ENCODE data around the gene TP53I13.
A peak's percentile ranks its signal among the peaks of the same experiment; 100 is the strongest.

Gene TP53I13

GRCh38 chr17:29592850-29593551, 24.5 kb downstream of the TP53I13 start, which contains the start of gene ANKRD13B:
TSS of gene ANKRD13B (plus strand) at chr17:29593132. CDS start at chr17:29593622, 490 bp downstream.
- no peaks in the 10 kb centered on the region for H3K9me3 ChIP-seq (ENCODE audit: low read length)
- H3K79me2 ChIP-seq (ENCODE audit: insufficient read depth, low read length), result peaks cover under 1% of the 10 kb centered on the region; the same call in 1 of the 2 replicates
- H3K36me3 ChIP-seq (ENCODE audit: insufficient read depth, low read length), result no peaks in the 10 kb centered on the region
- peak within 1 kb of the TSS; percentile 85 for H3K4me3 ChIP-seq (ENCODE audit: low read depth, low read length, poor library complexity, severe bottlenecking)
- peak within 1 kb of the TSS; percentile 99 for H3K4me2 ChIP-seq (ENCODE audit: low read length)
- no peaks in the 10 kb centered on the region for H3F3A ChIP-seq (ENCODE audit: insufficient read depth, low read length)
- H2AFZ ChIP-seq (ENCODE audit: low read length), result no peak within 1 kb of the TSS
- no peaks in the 10 kb centered on the region for H3K27me3 ChIP-seq (ENCODE audit: insufficient read depth, low read length)
- peak within 1 kb of the TSS; percentile 64 for H3K27ac ChIP-seq (ENCODE audit: low read depth, low read length, poor library complexity, severe bottlenecking)
- no peaks in the 10 kb centered on the region for H4K20me1 ChIP-seq (ENCODE audit: insufficient read depth, low read length)
- no peaks in the 10 kb centered on the region for H3K9me2 ChIP-seq (ENCODE audit: low read depth, low read length)
- peak within 1 kb of the TSS; percentile 65 for H3K9ac ChIP-seq (ENCODE audit: low read length)
- peaks cover 48% of the 10 kb centered on the region for H3K4me1 ChIP-seq (ENCODE audit: insufficient read depth, low read length, severe bottlenecking)
- no peak for TF ChIP-seq EZH2 (IDR thresholded peaks at IDR 0.05; ENCODE audit: borderline replicate concordance, low read length)
- TF ChIP-seq, protein P1, sequence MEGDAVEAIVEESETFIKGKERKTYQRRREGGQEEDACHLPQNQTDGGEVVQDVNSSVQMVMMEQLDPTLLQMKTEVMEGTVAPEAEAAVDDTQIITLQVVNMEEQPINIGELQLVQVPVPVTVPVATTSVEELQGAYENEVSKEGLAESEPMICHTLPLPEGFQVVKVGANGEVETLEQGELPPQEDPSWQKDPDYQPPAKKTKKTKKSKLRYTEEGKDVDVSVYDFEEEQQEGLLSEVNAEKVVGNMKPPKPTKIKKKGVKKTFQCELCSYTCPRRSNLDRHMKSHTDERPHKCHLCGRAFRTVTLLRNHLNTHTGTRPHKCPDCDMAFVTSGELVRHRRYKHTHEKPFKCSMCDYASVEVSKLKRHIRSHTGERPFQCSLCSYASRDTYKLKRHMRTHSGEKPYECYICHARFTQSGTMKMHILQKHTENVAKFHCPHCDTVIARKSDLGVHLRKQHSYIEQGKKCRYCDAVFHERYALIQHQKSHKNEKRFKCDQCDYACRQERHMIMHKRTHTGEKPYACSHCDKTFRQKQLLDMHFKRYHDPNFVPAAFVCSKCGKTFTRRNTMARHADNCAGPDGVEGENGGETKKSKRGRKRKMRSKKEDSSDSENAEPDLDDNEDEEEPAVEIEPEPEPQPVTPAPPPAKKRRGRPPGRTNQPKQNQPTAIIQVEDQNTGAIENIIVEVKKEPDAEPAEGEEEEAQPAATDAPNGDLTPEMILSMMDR (IDR thresholded peaks at IDR 0.05; ENCODE audit: low read length), result no peak

DNA sequence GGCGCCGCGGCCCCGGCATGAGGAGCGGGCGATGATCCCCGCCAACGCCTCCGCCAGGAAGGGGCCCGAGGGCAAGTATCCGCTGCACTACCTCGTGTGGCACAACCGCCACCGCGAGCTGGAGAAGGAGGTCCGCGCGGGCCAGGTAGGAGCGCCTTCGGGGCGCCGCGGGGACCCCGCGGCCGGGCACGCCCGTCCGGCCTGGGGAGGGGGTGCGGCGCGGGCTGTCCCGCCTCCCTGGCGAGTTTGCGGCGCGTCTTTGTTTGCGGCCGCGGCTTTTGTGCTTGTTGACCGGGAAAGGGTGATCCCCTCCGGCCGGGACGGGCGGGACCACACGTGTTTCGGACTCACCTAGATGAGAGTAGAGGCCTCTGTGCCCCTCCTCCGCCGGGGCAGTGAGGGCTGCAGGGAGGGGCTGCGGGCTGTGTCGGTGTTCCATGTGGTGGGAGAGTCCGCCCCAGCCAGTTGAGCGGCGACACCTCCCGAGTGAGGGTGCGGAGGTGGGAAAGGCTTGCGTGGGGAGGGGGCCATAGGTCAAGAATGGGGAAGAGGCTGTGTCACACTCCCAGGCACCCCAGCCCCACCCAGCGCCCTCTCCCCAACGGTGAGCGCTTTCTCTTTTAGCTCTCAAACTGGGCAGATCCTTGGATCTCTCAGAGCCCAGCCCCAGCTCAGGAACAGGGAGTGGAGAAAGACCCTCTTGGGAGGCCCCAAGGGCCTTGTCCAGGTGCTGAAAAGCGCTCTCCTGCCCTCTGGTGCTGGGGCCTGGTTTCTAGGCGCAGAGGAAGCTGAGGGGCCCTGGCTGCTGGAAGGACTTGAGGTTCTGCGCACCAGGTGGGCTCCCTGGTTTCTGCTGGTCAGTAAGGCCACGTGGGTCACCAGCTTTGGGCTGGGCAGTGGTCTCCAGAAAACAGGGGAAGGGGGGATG, 25.4 kb downstream of the TP53I13 start:
- Histone ChIP-seq H3K27me3 (ENCODE audit: insufficient read depth, low read length) (no peaks in the 10 kb centered on the region), H3K9me2 (ENCODE audit: low read depth, low read length) (no peaks in the 10 kb centered on the region), H3K79me2 (ENCODE audit: insufficient read depth, low read length) (no peaks in the 10 kb centered on the region; the same call in 1 of the 2 replicates), H3K9ac (ENCODE audit: low read length) (peak overlapping the region; percentile 65), H3K4me3 (ENCODE audit: low read depth, low read length, poor library complexity, severe bottlenecking) (peak overlapping the region; percentile 73), H3K36me3 (ENCODE audit: insufficient read depth, low read length) (no peaks in the 10 kb centered on the region), H4K20me1 (ENCODE audit: insufficient read depth, low read length) (no peaks in the 10 kb centered on the region), H3K4me2 (ENCODE audit: low read length) (peak overlapping the region; percentile 82), H3F3A (ENCODE audit: insufficient read depth, low read length) (no peaks in the 10 kb centered on the region), H2AFZ (ENCODE audit: low read length) (no peak overlapping the region), H3K9me3 (ENCODE audit: low read length) (no peaks in the 10 kb centered on the region), H3K4me1 (ENCODE audit: insufficient read depth, low read length, severe bottlenecking) (peaks cover 41% of the 10 kb centered on the region), H3K27ac (ENCODE audit: low read depth, low read length, poor library complexity, severe bottlenecking) (no peak overlapping the region)
- TF ChIP-seq, protein P1 (IDR thresholded peaks at IDR 0.05; ENCODE audit: low read length), result peak; percentile 28
- no peak for TF ChIP-seq EZH2 (IDR thresholded peaks at IDR 0.05; ENCODE audit: borderline replicate concordance, low read length)

- Histone ChIP-seq H3K4me2 (ENCODE audit: low read length) (peak overlapping the region; percentile 82; the same call in 1 of the 2 replicates), H3K4me3 (ENCODE audit: low read depth, low read length, poor library complexity, severe bottlenecking) (no peak overlapping the region)
- TF ChIP-seq, protein P1 (IDR thresholded peaks at IDR 0.05; ENCODE audit: low read length), result no peak
- TF ChIP-seq EZH2 (IDR thresholded peaks at IDR 0.05; ENCODE audit: borderline replicate concordance, low read length), result no peak
These were observed 26.1 kb downstream of the TP53I13 start for GRCh38 chr17:29594519-29595090.

More at GRCh38 chr17:29594519-29595090, 26.1 kb downstream of the TP53I13 start:
- no peaks in the 10 kb centered on the region for H3K36me3 ChIP-seq (ENCODE audit: insufficient read depth, low read length)
- H3K79me2 ChIP-seq (ENCODE audit: insufficient read depth, low read length), result no peaks in the 10 kb centered on the region
- no peak overlapping the region for H3K9ac ChIP-seq (ENCODE audit: low read length)
- peaks cover 41% of the 10 kb centered on the region for H3K4me1 ChIP-seq (ENCODE audit: insufficient read depth, low read length, severe bottlenecking)
- no peaks in the 10 kb centered on the region for H3K9me3 ChIP-seq (ENCODE audit: low read length)
- no peak overlapping the region for H2AFZ ChIP-seq (ENCODE audit: low read length)
- H3K9me2 ChIP-seq (ENCODE audit: low read depth, low read length), result no peaks in the 10 kb centered on the region
- peaks cover 3% of the 10 kb centered on the region; the same call in 1 of the 2 replicates for H3K27me3 ChIP-seq (ENCODE audit: insufficient read depth, low read length)
- H3K27ac ChIP-seq (ENCODE audit: low read depth, low read length, poor library complexity, severe bottlenecking), result no peak overlapping the region
- no peaks in the 10 kb centered on the region for H4K20me1 ChIP-seq (ENCODE audit: insufficient read depth, low read length)
- H3F3A ChIP-seq (ENCODE audit: insufficient read depth, low read length), result no peaks in the 10 kb centered on the region

All from OCI-LY1 (cell line).